Stomach smooth muscle (tissue), 2 donors: ENCODE measurements around the gene MYO3B.

Source experiments
- H3K27ac ChIP-seq: one replicate; pipeline ENCODE4 v1.7.0; 2013; ENCODE audit warnings: mild to moderate bottlenecking, low read length, inconsistent platforms
- H3K27me3 ChIP-seq, 2 donors: one replicate each; pipeline ENCODE4 v1.7.0; 2013; ENCODE audit warnings: low read length in 2 of 2; ENCODE audit not compliant: insufficient read depth in 2 of 2, control insufficient read depth in 1 of 2
- H3K36me3 ChIP-seq, 2 donors: one replicate each; pipeline ENCODE4 v1.7.0; 2013; ENCODE audit warnings: low read length in 2 of 2; ENCODE audit not compliant: control insufficient read depth in 2 of 2, insufficient read depth in 2 of 2
- H3K4me1 ChIP-seq: one replicate; pipeline ENCODE4 v1.7.0; 2013; ENCODE audit warnings: low read length; ENCODE audit not compliant: control insufficient read depth, insufficient read depth
- H3K4me3 ChIP-seq, 2 donors: one replicate each; pipeline ENCODE4 v1.7.0; 2013; ENCODE audit warnings: low read length in 2 of 2
- H3K9ac ChIP-seq, 2 donors: one replicate each; pipeline ENCODE4 v1.7.0; 2013; ENCODE audit warnings: low read length in 2 of 2, mild to moderate bottlenecking in 1 of 2
- H3K9me3 ChIP-seq, 2 donors: one replicate each; pipeline ENCODE4 v1.7.0; 2013; ENCODE audit warnings: low read length in 2 of 2; ENCODE audit not compliant: control insufficient read depth in 2 of 2
- donor health status: healthy.
- donor health status: Pancreatic carcinoma.

Gene MYO3B

DNA sequence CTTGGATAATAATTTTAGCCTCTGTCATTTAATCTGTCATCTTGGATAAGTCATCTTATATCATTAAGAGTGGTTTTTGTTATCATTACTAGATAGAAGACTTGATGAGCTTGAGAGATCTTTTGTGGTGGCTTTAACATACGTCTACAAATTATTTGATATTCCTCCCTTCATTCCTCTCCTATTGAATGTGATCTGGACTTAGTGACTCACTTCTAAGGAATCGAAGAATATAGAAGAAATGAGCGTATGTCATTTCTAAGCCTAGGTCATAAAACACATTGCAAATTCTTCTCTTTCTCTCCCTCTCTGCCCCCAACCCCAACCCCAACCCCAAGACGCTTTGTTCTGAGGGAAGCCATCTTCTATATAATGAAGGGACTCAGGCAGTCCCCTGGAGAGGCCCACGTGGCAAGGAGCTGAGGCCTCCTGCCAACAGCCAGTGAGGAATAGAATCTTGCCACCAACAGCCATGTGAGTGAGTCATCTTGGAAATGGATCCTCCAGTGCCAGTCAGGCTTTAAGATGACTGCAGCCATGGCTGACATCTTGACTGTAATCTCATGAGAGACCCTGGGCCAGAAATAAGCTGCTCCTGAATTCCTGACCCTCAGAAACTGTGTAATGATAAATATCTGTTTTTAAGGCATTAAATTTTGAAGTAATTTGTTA, 315.6 kb downstream of the MYO3B start:
- H3K9ac ChIP-seq: no peak overlapping the region
- no peaks in the 10 kb centered on the region for H3K4me1 ChIP-seq
- H3K9me3 ChIP-seq: no peaks in the 10 kb centered on the region
- peaks cover 0 to 2% of the 10 kb centered on the region in 2 donors for H3K27me3 ChIP-seq
- H3K27ac ChIP-seq: no peak overlapping the region
- H3K36me3 ChIP-seq: no peaks in the 10 kb centered on the region
- no peak overlapping the region for H3K4me3 ChIP-seq

DNA sequence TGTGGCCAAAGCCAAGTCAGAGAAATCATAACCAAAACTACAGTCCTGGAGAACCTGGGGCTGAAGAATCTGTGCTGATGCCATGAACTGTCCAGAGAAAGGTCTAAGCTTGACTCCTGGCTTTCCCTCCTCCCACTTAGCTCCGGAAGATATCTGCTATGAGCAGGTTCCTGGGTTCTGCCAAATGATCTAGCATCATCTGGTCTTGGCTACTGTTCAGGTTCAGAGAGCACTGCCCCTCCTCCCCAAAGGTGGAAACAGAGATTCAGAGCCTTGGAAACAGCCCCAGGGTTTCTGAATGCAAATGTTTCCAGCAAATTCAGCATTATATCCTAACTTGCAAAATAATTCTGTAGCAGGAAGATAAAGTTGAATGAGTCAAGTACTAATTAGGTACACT, 317.9 kb downstream of the MYO3B start:
- Histone ChIP-seq H3K27me3 (peaks cover 0 to 2% of the 10 kb centered on the region in 2 donors), H3K9ac (no peak overlapping the region), H3K4me1 (no peaks in the 10 kb centered on the region), H3K4me3 (no peak overlapping the region), H3K9me3 (no peaks in the 10 kb centered on the region), H3K36me3 (no peaks in the 10 kb centered on the region), H3K27ac (no peak overlapping the region)

GRCh38 chr2:170498619-170499018, 320.7 kb downstream of the MYO3B start:
- no peak overlapping the region for H3K9ac ChIP-seq
- H3K4me1 ChIP-seq: peaks cover 2% of the 10 kb centered on the region
- H3K9me3 ChIP-seq: no peaks in the 10 kb centered on the region
- H3K4me3 ChIP-seq: no peak overlapping the region
- peaks cover 0 to 4% of the 10 kb centered on the region in 2 donors for H3K27me3 ChIP-seq
- H3K36me3 ChIP-seq: no peaks in the 10 kb centered on the region
- H3K27ac ChIP-seq: no peak overlapping the region

DNA sequence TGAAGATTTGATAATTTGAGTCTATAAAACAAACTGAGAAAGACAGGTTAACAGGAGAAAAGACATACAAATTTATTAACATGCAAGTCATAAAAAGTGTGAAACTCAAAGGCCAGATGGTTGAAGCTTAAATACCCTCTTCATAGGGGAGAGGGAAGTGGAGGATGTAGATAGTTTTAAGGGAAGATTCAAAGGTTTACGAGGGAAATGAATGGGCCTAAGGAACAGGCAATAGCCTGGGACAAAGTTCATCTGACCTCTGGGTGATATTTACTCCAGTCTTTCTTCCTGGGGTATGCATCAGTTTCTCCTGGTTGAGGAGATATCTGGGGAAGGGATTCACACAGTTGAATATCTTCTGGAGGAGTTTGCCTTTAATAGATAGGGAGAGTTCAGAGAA, 322.2 kb downstream of the MYO3B start:
- H3K36me3 ChIP-seq: no peaks in the 10 kb centered on the region
- H3K27me3 ChIP-seq: peaks cover 0 to 4% of the 10 kb centered on the region in 2 donors
- H3K9me3 ChIP-seq: no peaks in the 10 kb centered on the region
- no peak overlapping the region for H3K27ac ChIP-seq
- no peak overlapping the region for H3K9ac ChIP-seq
- H3K4me1 ChIP-seq: peaks cover 2% of the 10 kb centered on the region
- no peak overlapping the region for H3K4me3 ChIP-seq

DNA sequence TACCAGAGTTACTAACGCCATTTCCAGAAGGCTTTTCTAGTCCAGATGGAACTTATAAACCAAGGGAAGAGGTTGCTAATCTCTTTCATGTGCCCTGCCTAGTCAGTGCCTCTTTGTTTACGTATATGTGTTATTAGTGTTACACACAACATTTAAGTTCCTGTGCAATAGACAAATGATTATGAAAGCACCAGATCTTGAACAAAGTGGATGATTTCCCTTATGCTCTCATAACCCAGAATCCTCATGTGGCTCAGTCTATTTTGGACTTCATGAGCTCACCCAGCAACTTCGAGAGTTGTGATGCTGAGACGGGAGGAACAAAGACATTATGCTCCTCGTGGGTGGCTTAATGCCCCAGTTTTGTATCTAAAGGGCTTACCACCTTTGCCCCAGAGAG, 322.8 kb downstream of the MYO3B start:
- H3K9ac ChIP-seq: no peak overlapping the region

DNA sequence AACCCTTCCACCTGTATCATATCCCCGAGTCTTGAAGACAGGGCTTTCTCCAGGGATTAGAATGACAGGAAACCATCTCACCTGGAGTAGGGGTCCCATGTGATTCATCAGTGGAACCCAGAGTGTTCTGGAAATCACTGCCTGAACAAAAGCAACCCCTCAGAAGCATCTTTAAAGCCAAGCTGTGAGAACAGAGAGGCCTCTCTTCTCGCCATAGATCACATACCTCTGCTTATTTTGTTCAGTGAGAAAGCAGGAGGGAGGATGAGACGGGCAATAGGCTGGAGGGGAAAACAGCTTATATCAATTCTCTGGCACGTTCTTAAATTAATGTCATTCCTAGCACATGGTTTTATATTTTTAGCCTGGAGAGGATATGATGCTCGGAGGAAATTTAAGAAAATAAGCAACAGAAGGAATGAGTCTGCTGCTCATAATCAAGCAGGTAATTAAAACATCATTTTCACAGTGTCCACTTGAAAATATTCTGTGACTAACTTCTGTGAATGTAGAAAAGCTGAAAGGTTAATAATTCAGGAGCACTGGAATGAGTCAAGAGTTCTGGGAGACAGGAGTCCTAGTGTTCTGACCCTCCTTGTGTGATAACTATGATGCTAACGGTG, 323.6 kb downstream of the MYO3B start:
- peaks cover 9% of the 10 kb centered on the region for H3K4me1 ChIP-seq
- H3K9ac ChIP-seq: no peak overlapping the region
- H3K27me3 ChIP-seq: peaks cover 0 to 2% of the 10 kb centered on the region in 2 donors
- no peak overlapping the region for H3K27ac ChIP-seq
- H3K4me3 ChIP-seq: no peak overlapping the region
- no peaks in the 10 kb centered on the region for H3K9me3 ChIP-seq
- H3K36me3 ChIP-seq: no peaks in the 10 kb centered on the region

More for the DNA sequence above, 322.8 kb downstream of the MYO3B start:
- Histone ChIP-seq H3K4me3 (no peak overlapping the region), H3K27ac (no peak overlapping the region), H3K9me3 (no peaks in the 10 kb centered on the region), H3K36me3 (no peaks in the 10 kb centered on the region), H3K27me3 (peaks cover 0 to 4% of the 10 kb centered on the region in 2 donors), H3K4me1 (peaks cover 4% of the 10 kb centered on the region)

DNA sequence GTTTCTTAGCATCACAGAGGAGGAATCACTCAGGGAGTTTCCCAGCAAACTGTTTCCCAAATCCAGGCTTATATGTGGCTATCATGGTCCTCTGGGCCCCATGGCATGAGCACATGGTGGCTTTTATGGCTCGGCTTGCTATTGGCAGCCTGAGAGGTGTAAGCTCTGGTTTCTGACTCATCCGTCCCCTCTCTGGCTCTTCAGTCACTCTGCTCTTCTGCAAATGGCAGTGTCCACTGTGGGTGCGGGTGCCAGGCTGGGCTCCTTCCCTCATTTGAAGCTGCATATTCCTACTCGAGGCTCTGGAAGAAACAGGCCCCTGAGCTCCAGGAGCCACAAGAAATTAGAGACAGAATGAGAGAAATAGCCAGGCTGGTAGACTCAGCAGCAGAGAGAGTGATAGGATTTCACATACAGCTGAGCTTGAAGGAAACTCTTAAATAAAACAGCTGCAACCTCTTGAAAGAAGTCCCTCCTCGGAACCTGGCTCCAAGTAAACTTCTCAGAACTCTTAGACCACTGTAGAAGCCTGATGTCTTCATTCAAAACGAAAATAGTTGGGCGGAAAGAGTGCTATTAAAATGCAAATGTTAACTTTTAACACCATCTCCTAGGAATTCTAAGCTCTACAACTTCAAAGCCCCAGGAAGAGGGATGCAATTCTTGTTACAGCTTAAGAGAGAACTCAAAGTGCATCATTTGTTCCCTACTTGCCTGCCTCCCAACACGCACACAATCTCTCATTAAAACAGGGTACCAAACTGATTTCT, 324.6 kb downstream of the MYO3B start:
- no peaks in the 10 kb centered on the region for H3K36me3 ChIP-seq
- no peak overlapping the region for H3K27ac ChIP-seq
- no peaks in the 10 kb centered on the region for H3K9me3 ChIP-seq
- no peak overlapping the region for H3K4me3 ChIP-seq
- peaks cover 9% of the 10 kb centered on the region for H3K4me1 ChIP-seq
- no peak overlapping the region for H3K9ac ChIP-seq
- peaks cover 0 to 2% of the 10 kb centered on the region in 2 donors for H3K27me3 ChIP-seq

DNA sequence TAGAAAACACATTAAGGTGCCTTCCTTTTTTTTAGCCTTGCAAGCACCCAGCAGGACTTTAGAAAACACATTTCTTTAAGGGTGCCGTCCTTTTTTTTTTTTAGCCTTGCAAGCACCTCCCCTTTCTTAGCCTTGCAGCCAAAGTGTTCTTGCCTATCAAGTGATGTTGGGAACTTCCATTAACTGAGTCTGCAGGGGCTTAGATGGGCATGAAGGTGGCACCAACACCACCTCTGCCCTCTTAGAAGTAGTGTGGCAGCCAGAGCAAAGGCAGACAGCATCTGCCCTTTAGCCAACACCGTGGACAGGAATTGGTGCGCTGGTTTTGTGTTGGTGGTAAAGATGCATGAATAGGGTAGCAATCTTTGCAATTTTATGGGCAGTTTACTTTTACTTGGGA, 325.6 kb downstream of the MYO3B start:
- Histone ChIP-seq H3K4me1 (peaks cover 9% of the 10 kb centered on the region), H3K4me3 (no peak overlapping the region), H3K27me3 (peaks cover 0 to 2% of the 10 kb centered on the region in 2 donors), H3K36me3 (no peaks in the 10 kb centered on the region), H3K9me3 (no peaks in the 10 kb centered on the region), H3K9ac (no peak overlapping the region), H3K27ac (no peak overlapping the region)

GRCh38 chr2:170503971-170504809, 326.2 kb downstream of the MYO3B start:
- Histone ChIP-seq H3K27me3 (peaks cover 0 to 2% of the 10 kb centered on the region in 2 donors), H3K27ac (no peak overlapping the region), H3K4me3 (no peak overlapping the region), H3K4me1 (peaks cover 9% of the 10 kb centered on the region), H3K9me3 (no peaks in the 10 kb centered on the region), H3K36me3 (no peaks in the 10 kb centered on the region), H3K9ac (no peak overlapping the region)

- H3K9ac ChIP-seq: no peak overlapping the region
- no peaks in the 10 kb centered on the region for H3K9me3 ChIP-seq
- H3K27me3 ChIP-seq: peaks cover 0 to 2% of the 10 kb centered on the region in 2 donors
- H3K4me3 ChIP-seq: no peak overlapping the region
- peaks cover 9% of the 10 kb centered on the region for H3K4me1 ChIP-seq
- H3K36me3 ChIP-seq: no peaks in the 10 kb centered on the region
- no peak overlapping the region for H3K27ac ChIP-seq
Observed at GRCh38 chr2:170504810-170505145, 326.8 kb downstream of the MYO3B start.
